AG10803 (cell line): ENCODE data around the gene CDH5.

ENCODE experiments used
- DNase-seq: peaks from one replicate; pipeline ENCODE4 v3.0.0; 2010; ENCODE audit warnings: low read depth
- H3K4me3 ChIP-seq: 2 replicates; pipeline ENCODE4 v1.5.1; 2011; ENCODE audit warnings: mild to moderate bottlenecking, low read length, control low read depth
- CTCF ChIP-seq: conservative IDR thresholded peaks from 2 replicates; pipeline ENCODE4 v1.5.1; 2011; ENCODE audit warnings: mild to moderate bottlenecking, low read length, control low read depth, inconsistent platforms

CDH5 gene

DNA sequence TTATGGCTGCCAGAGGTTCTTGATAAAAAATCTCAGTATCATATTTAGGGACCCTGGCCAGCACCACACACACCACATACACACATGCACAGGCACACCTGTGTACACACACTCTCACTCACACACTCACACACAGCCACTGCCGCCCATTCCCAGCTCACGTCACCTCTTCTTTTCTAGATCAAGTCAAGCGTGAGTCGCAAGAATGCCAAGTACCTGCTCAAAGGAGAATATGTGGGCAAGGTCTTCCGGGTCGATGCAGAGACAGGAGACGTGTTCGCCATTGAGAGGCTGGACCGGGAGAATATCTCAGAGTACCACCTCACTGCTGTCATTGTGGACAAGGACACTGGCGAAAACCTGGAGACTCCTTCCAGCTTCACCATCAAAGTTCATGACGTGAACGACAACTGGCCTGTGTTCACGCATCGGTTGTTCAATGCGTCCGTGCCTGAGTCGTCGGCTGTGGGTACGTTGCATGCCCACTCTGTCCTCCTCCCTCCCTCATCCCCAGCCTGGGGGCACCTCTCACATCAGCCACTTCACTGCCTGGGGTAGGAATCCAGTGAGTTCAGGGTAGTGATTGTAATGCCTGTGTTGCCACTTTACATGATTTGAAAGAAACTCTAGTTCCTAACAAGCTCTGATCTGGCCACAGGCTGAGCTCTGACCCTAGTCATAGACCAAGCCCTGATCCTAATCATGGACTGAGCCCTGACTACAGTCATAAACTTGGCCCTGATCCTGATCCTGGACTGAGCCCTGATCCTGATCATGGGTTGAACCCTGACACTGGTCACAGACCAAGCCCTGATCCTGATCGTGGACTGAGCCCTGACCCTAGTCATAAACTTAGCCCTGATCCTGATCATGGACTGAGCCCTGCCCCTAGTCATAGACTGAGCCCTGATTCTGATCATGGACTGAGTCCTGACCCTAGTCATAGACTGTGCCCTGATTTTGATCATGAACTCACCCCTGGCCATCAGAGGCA is 20.4 kb downstream of the CDH5 start:
- TF ChIP-seq CTCF = no peak
- DNase-seq = no peak
- no peak overlapping the region for H3K4me3 ChIP-seq

DNA sequence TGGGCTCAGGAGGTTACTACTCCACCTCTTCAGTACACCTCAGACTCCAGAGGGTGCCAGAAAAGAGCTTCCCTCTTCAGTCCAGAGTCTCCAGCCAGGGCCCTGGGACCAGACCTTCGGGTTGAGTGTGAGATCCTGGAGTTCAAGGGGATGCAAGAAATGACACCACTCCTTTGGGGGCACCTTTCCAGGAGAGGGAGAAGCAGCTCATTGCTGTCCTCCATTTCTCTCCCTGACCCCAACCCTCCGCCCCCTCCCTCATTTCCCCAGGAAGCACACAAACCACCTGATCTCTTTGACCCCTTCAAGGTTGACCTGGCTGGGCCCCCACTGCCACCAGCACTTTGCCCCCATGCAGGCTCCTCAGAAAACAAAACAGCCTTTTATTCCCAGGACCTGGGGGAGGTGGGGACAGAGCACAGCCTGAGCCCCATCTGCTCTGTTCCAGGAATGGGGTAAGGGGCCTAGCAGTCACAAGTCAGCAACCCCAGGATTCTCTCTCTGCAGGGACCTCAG is 21.4 kb downstream of the CDH5 start:
- DNase-seq = no peak

GRCh38 chr16:66388350-66389139 is 22.1 kb downstream of the CDH5 start:
- H3K4me3 ChIP-seq = no peak overlapping the region
- TF ChIP-seq CTCF = no peak
- no peak for DNase-seq

More for the DNA sequence above, 21.4 kb downstream of the CDH5 start:
- no peak overlapping the region for H3K4me3 ChIP-seq
- no peak for TF ChIP-seq CTCF

DNA sequence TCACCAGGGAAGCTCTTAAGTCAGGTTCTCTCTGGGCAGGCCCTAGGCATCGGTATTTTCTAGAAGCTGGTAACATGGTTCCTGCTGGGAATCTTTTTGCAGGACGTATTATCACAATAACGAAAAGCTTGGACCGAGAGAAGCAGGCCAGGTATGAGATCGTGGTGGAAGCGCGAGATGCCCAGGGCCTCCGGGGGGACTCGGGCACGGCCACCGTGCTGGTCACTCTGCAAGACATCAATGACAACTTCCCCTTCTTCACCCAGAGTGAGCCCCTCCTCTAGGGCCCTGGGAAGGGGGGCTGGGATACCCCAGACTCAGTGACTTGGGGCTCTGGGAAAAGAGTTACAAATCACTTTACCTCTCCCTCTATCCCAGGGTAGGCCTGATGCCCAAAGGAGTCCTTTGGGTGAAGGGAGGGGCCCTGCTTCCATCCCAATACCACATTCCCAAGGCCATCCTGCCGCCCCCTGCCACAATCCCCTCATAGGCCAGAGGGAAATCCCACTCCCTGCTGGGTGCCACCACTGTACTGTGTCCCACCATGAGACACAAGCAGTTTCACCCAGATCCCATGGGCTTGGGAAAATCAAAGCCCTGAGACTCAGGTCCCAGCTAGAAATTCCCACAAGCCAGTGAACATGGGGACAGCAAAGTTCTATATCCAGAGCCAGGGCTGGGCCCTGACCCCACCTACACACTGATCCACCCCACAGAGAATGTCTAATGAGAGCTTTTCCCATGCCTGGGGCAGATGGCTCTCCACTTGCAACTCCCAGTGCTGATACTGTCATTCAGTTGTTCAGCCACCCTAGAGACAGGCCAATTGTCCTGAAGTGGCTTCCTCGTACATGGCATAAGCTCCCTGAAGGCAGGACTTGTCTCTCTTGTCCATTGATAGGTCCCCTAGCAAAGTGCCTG is 23.0 kb downstream of the CDH5 start:
- H3K4me3 ChIP-seq = no peak overlapping the region
- TF ChIP-seq CTCF = no peak
- DNase-seq = no peak

GRCh38 chr16:66390346-66391108 is 24.0 kb downstream of the CDH5 start:
- no peak overlapping the region for H3K4me3 ChIP-seq
- DNase-seq = no peak
- no peak for TF ChIP-seq CTCF
